GM13976 (cell line): ENCODE results near the gene SPIRE1.

Source experiments
- DNase-seq: peaks from one replicate; pipeline ENCODE4 v3.0.0; 2012; ENCODE audit warnings: low spot score
- CTCF ChIP-seq: IDR thresholded peaks from 2 replicates; pipeline ENCODE4 v1.5.1; 2012; ENCODE audit warnings: borderline replicate concordance, mild to moderate bottlenecking; ENCODE audit not compliant: insufficient read depth; ENCODE audit errors: extremely low read depth, missing control alignments, control extremely low read depth
- in situ Hi-C: fragments of 300-500 bp; cut with MboI; formaldehyde crosslinking; loops from one replicate; pipeline ENCODE4 v1.12.0; 2022; ENCODE audit warnings: low sequenced_read_pairs, mixed read lengths, inconsistent platforms; ENCODE audit not compliant: unreplicated experiment

SPIRE1 gene

DNA sequence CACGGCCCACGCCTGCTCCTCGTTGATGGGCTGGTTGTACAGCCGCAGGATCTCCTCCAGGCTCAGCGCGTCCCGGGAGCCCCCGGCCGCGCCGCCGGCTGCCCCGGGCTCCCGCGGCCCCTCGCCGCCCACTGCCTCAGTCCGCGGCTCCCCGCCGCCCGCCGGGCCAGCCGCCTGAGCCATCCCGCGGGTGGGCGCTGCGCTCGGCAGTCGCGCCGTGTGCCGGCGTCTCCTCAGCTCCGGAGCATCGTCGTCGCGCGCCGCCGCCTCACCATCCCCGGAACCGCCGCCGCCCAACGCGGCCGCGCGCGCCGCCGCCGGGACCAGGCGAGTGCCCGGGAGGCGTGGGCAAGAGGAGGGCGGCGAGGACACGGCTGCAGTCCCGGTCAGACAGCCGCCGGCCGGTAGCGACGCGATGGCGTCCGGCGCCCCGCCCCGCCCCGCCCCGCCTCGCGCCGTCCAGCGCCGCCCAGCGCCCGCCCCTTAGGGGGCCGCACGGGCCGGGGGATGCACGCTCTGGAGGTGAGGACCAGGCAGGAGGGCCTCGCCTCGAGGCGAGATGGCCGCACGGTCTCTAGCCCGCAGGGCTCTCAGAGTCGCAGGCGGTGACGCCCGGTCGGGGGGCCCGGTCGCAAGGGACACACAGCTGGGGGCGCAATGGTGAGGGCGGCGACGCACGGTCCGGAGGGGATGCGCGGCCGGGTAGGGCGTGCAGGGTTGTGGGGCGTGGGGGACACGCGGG is at the start of gene SPIRE1:
Gene SPIRE1 (minus strand): TSS at position 424 of the 742 bp plus-strand sequence. CDS start 241 bp downstream, at position 183.
- in situ Hi-C loops: loop anchor here (10.0 kb wide), 1 partner anchor 263 kb away; no protein-coding TSS in a partner anchor
- TF ChIP-seq CTCF: no peak
- peak; percentile 82 for DNase-seq

DNA sequence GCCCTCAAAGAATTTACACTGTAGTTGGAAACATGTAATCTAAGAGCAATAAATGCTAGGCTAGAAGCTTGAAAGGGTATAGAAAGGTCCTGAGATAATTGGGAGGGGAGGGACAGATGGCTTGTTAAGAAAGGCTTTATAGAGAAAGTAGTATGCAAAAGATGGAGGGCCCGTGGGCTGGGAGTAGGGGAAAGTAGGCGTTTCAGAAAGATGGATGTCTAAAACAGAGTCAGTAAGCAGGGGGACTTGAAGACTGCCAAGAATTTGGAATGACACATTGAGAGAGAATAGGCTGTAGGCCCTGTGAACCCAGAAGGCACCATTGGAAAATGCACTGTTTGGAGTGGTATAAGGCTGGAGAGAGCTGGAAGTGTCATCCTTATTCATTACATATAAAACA is 45.8 kb upstream of the SPIRE1 start:
- in situ Hi-C loops: no loop called here
- no peak for TF ChIP-seq CTCF
- no peak for DNase-seq

DNA sequence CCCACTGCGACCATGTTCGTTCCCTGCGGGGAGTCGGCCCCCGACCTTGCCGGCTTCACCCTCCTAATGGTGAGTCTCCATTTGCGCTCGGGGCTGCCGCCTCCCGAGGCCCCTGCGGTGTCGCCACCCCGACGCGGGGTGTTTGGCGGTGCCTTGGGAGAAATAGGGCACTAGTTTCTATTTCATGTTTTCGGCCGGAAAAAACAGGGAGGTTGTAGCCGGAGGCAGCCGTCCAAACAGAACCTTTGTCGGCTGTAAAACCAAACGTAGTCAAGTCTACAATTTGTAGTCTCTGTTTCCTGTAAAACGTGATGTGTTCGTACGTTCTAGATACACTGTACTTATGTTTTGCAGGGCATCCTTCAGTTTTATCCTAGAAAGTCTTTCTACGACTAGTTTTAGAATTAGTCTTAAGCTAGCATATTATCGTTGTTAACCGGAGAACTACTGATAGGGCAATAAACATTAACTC is 45.2 kb upstream of the SPIRE1 start:
- no peak for TF ChIP-seq CTCF
- no peak for DNase-seq
- in situ Hi-C loops: no loop called here

DNA sequence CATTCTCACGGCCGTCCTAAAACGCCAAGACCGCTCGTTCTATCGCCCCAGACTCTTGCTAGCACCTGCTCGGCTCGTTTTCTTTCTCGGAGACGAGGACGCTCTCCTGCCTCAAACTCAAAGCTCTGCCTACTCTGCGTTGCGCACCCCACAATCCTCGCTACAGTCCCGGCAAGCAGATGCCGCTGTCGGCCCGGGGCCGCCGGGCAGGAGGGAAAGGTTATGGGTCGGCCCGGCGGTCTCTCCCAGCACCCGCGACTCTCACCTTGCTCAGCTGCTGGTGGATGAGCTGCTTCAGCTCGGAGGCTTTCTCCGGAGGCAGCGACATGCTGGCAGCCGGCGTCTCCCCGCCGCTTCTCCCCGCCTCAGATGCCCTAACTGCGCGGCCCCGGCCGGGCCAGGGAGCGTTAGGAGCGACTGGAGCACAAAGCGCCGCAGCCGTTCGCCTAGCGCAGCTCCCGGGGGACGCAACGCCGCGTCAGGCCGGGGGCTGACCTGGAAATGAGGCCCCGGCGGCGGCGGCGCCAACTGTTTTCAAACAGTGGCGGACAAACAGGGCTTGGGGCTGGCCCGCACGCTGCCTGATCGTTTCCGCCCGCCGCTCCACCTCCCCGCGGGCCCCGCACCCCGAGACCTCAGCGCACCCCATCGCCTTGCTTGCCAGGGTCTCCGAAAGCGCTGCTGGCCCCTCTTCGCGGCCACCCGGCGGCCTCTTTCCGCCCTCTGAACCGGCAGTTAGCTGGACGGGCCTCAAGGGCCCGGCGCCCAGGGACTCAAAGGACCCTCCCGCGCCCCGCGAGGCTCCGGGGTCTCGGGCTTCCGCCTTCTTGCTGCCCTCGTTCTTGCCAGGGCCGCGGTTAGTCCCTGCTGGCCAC is 44.6 kb upstream of the SPIRE1 start, which contains the start of the genes CEP76 and PSMG2:
Gene CEP76 (minus strand): TSS at position 503 of the 875 bp plus-strand sequence. CDS start 175 bp downstream, at position 328.
Gene PSMG2 (plus strand): TSS at position 822 of the 875 bp plus-strand sequence. CDS start 66 bp downstream, outside the sequence.
- in situ Hi-C loops: no loop called here
- no peak for TF ChIP-seq CTCF
- DNase-seq: peak; percentile 96

DNA sequence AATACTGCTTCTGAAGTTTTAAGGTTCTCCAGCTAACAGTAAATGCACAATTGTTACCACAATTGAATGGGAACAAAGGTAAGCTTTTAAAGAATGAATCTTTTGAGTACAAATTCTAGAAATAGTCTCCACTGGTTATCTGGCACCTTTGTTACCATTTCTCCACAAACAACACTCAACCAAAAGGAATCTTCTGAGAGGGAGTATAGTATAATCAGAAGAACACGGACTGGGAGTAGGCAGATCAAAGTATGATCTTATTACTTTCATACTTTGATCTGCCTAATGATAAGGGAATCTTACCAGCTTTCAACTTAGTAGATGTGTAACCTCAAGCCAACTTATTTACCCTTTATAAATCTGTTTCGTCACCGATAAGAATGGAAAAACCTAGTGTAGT is 43.3 kb upstream of the SPIRE1 start:
- in situ Hi-C loops: no loop called here
- no peak for TF ChIP-seq CTCF
- DNase-seq: no peak

GRCh38 chr18:12699747-12700146 is 41.8 kb upstream of the SPIRE1 start:
- DNase-seq: no peak
- no peak for TF ChIP-seq CTCF
- in situ Hi-C loops: no loop called here
